Heart left ventricle (tissue), 13 donors: ENCODE measurements around the gene SCN8A.

Experiments
- POLR2A ChIP-seq, 2 donors: fragments of 450-650 bp; IDR thresholded peaks; one replicate each; pipeline ENCODE4 v1.6.1; 2017; ENCODE audit warnings: antibody characterized with exemption in 2 of 2, mild to moderate bottlenecking in 2 of 2, moderate library complexity in 2 of 2
- TF ChIP-seq, protein P1 (sequence below), 12 donors: fragments of 200-600 bp; sonication (generic) in 4 of 12; IDR thresholded peaks; one replicate each; pipeline versions ENCODE4 v1.5.0 to v1.8.0; 2018 to 2022; ENCODE audit warnings: antibody characterized with exemption in 12 of 12, mild to moderate bottlenecking in 5 of 12
- donor health status: ischemic (EF 13 %, LVEDD 7.1; RV severe dilation, severe dysfunction).
- donor health status: DM: no; HTN: yes; CAD: no.
- donor health status: DM: no; HTN: no; CAD: no.
- donor health status: ischemic (EF 25% LVEDD 6.9; RV normal size, moderate dysfunction).
- donor health status: ischemic (EF 25% LVEDD 5.7; RV mildly dilated, moderate dysfunction).
- donor health status: ischemic (EF 35%, LVEDD 5.7; RV mildly dilated, moderate dysfunction).
- donor health status: nonischemic (EF 11% LVEDD 7.7; RV severe dilation, severe dysfunction).
- donor health status: DM: yes; HTN: yes; CAD: no.
- donor health status: PGD.
- donor health status: ischemic (EF 29% LVEDD 5.4; RV normal size, mild dysfunction).
- donor health status: nonischemic (EF 23%, LVEDD 6.1; RV moderate dilation, normal function).

DNA sequence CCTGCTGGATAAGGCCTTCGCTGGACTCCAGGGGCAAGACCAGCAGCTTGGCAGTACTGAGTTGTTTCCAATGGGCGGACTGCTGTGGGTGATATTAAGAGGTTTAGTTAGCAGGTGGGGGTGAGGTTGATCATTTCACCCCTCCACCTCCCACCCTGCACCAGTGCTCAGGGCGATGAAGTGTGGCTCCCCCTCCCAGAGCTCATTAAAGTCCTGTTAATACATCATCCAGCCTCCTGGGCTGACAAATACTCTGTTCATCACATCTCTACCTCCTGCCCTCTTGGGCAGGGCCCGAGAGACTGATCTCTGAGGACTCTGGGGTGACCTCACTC is 259.9 kb downstream of the SCN8A start:
- TF ChIP-seq, protein P1, sequence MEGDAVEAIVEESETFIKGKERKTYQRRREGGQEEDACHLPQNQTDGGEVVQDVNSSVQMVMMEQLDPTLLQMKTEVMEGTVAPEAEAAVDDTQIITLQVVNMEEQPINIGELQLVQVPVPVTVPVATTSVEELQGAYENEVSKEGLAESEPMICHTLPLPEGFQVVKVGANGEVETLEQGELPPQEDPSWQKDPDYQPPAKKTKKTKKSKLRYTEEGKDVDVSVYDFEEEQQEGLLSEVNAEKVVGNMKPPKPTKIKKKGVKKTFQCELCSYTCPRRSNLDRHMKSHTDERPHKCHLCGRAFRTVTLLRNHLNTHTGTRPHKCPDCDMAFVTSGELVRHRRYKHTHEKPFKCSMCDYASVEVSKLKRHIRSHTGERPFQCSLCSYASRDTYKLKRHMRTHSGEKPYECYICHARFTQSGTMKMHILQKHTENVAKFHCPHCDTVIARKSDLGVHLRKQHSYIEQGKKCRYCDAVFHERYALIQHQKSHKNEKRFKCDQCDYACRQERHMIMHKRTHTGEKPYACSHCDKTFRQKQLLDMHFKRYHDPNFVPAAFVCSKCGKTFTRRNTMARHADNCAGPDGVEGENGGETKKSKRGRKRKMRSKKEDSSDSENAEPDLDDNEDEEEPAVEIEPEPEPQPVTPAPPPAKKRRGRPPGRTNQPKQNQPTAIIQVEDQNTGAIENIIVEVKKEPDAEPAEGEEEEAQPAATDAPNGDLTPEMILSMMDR (IDR thresholded peaks at IDR 0.05): no peak
- no peak for TF ChIP-seq POLR2A (IDR thresholded peaks at IDR 0.05)
